IMR-90 (cell line): ENCODE results near the gene SYCN. TPM values are rescaled to one million over a fixed set of nuclear protein-coding genes. Genes with fewer than 3 reads are reported as not detected.

ENCODE experiments used
- ATAC-seq: fragments of 200-7000 bp; cut with Tn5 transposase; 2 replicates; pipeline ENCODE4 v1.9.1; 2020; ENCODE audit warnings: low read depth, mild to moderate bottlenecking, moderate library complexity
- BruUV-seq: library from RNA; stranded (reverse); fragments of 400-500 nt; replicated peaks from 2 replicates; lab custom pipeline; 2021; lab: Mats Ljungman, UMichigan
- CTCF ChIA-PET: fragments of 300-600 bp; formaldehyde crosslinking; extraction: SDS; loops from one replicate; lab custom pipeline; 2021; ENCODE audit warnings: antibody characterized with exemption; lab: Yijun Ruan, JAX
- POLR2A ChIA-PET: fragments of 300-600 bp; sonication (Branson Sonifier 250); formaldehyde crosslinking; loops from one replicate; lab custom pipeline; 2022; ENCODE audit warnings: antibody characterized with exemption; ENCODE audit not compliant: unreplicated experiment; lab: Charles Lee
- DNase-seq: peaks from one replicate; pipeline ENCODE4 v3.0.0; 2013
- H2AFZ ChIP-seq: replicated peaks from 2 replicates; pipeline ENCODE3; 2013; ENCODE audit warnings: low read length, mild to moderate bottlenecking; ENCODE audit not compliant: poor library complexity
- H2AK5ac ChIP-seq: 2 replicates; pipeline ENCODE4 v1.6.1; 2013; ENCODE audit warnings: low read depth, low read length, inconsistent platforms
- H2AK9ac ChIP-seq: replicated peaks from 2 replicates; pipeline ENCODE3; 2013; ENCODE audit warnings: mild to moderate bottlenecking, low read depth, low read length, moderate library complexity; ENCODE audit not compliant: poor library complexity
- H2BK120ac ChIP-seq: 2 replicates; pipeline ENCODE4 v1.6.1; 2013; ENCODE audit warnings: low read depth, low read length, inconsistent platforms
- H2BK15ac ChIP-seq: 3 replicates; pipeline ENCODE4 v1.6.1; 2013; ENCODE audit warnings: low read depth, low read length, inconsistent platforms
- H2BK20ac ChIP-seq: 2 replicates; pipeline ENCODE4 v1.6.1; 2013; ENCODE audit warnings: low read depth, mild to moderate bottlenecking, inconsistent platforms, low read length, moderate library complexity
- H2BK5ac ChIP-seq: 2 replicates; pipeline ENCODE4 v1.6.1; 2013; ENCODE audit warnings: mild to moderate bottlenecking, low read depth, low read length, inconsistent platforms; ENCODE audit not compliant: poor library complexity, severe bottlenecking
- H3K14ac ChIP-seq: replicated peaks from 2 replicates; pipeline ENCODE4 v1.6.1; 2013; ENCODE audit warnings: low read depth, low read length, inconsistent platforms
- H3K18ac ChIP-seq: 2 replicates; pipeline ENCODE4 v1.6.1; 2013; ENCODE audit warnings: low read depth, low read length, control low read depth
- H3K23ac ChIP-seq: 2 replicates; pipeline ENCODE4 v1.6.1; 2013; ENCODE audit warnings: low read depth, low read length, inconsistent platforms
- H3K27ac ChIP-seq: 2 replicates; pipeline ENCODE4 v1.5.1; 2013; ENCODE audit warnings: mild to moderate bottlenecking, control low read depth, low read length; ENCODE audit not compliant: insufficient read depth
- H3K27me3 ChIP-seq: 2 replicates; pipeline ENCODE4 v1.6.1; 2013; ENCODE audit warnings: low read length; ENCODE audit not compliant: control insufficient read depth, insufficient read depth
- H3K36me3 ChIP-seq: 2 replicates; pipeline ENCODE4 v1.6.1; 2013; ENCODE audit warnings: low read length, mixed read lengths; ENCODE audit not compliant: control insufficient read depth, insufficient read depth
- H3K4ac ChIP-seq: 2 replicates; pipeline ENCODE4 v1.6.1; 2013; ENCODE audit warnings: low read depth, low read length, inconsistent platforms
- H3K4me1 ChIP-seq: 2 replicates; pipeline ENCODE4 v1.6.1; 2013; ENCODE audit warnings: low read length, mixed read lengths; ENCODE audit not compliant: control insufficient read depth, insufficient read depth
- H3K4me2 ChIP-seq: 2 replicates; pipeline ENCODE4 v1.6.1; 2013; ENCODE audit warnings: low read depth, mild to moderate bottlenecking, control low read depth, low read length, moderate library complexity
- H3K4me3 ChIP-seq: 2 replicates; pipeline ENCODE4 v1.5.1; 2013; ENCODE audit warnings: low read depth, mild to moderate bottlenecking, control low read depth, low read length, moderate library complexity; ENCODE audit not compliant: insufficient read depth
- H3K56ac ChIP-seq: 2 replicates; pipeline ENCODE4 v1.6.1; 2013; ENCODE audit warnings: low read length, inconsistent platforms; ENCODE audit not compliant: insufficient read depth; ENCODE audit errors: extremely low read depth
- H3K79me1 ChIP-seq, 2 experiments: 2 replicates each; pipeline ENCODE4 v1.6.1; 2013; ENCODE audit warnings: low read length in 2 of 2, inconsistent platforms in 1 of 2, low read depth in 1 of 2
- H3K9ac ChIP-seq: 2 replicates; pipeline ENCODE4 v1.6.1; 2013; ENCODE audit warnings: low read depth, low read length, control low read depth
- H3K9me1 ChIP-seq: 2 replicates; pipeline ENCODE4 v1.6.1; 2013; ENCODE audit warnings: low read length, inconsistent platforms; ENCODE audit not compliant: insufficient read depth
- H3K9me3 ChIP-seq: 2 replicates; pipeline ENCODE4 v1.6.1; 2013; ENCODE audit warnings: low read length; ENCODE audit not compliant: control insufficient read depth, insufficient read depth
- H4K20me1 ChIP-seq: 2 replicates; pipeline ENCODE4 v1.6.1; 2013; ENCODE audit warnings: low read length, inconsistent platforms; ENCODE audit not compliant: insufficient read depth
- H4K5ac ChIP-seq: 2 replicates; pipeline ENCODE4 v1.6.1; 2013; ENCODE audit warnings: mild to moderate bottlenecking, low read depth, low read length, control low read depth
- H4K8ac ChIP-seq, 2 experiments: 2 replicates each; pipeline ENCODE4 v1.6.1; 2013; ENCODE audit warnings: low read depth in 2 of 2, low read length in 2 of 2, control low read depth in 1 of 2, inconsistent platforms in 1 of 2
- H4K91ac ChIP-seq: 2 replicates; pipeline ENCODE4 v1.6.1; 2013; ENCODE audit warnings: low read depth, low read length, inconsistent platforms; ENCODE audit not compliant: insufficient read depth
- BHLHE40 ChIP-seq: fragments of 150-350 bp; IDR thresholded peaks from 2 replicates; pipeline ENCODE4 v1.6.1; 2016; ENCODE audit warnings: mild to moderate bottlenecking, low read depth, low read length
- CEBPB ChIP-seq: IDR thresholded peaks from 2 replicates; pipeline ENCODE4 v1.6.1; 2012; ENCODE audit warnings: low read depth, low read length, improper control_type of control experiment
- CHD1 ChIP-seq: IDR thresholded peaks from 2 replicates; pipeline ENCODE4 v1.6.1; 2012; ENCODE audit warnings: low read depth, low read length, improper control_type of control experiment
- FOS ChIP-seq: fragments of 150-350 bp; IDR thresholded peaks from 2 replicates; pipeline ENCODE4 v1.6.1; 2016; ENCODE audit warnings: low read depth, low read length
- MAZ ChIP-seq: IDR thresholded peaks from 2 replicates; pipeline ENCODE4 v1.6.1; 2012; ENCODE audit warnings: low read depth, mild to moderate bottlenecking, low read length, improper control_type of control experiment, moderate library complexity, borderline replicate concordance
- MXI1 ChIP-seq: IDR thresholded peaks from 2 replicates; pipeline ENCODE4 v1.6.1; 2012; ENCODE audit warnings: low read depth, mild to moderate bottlenecking, low read length, moderate library complexity, borderline replicate concordance
- NFE2L2 ChIP-seq: fragments of 150-350 bp; IDR thresholded peaks from 2 replicates; pipeline ENCODE4 v1.6.1; 2016; ENCODE audit warnings: low read depth, mild to moderate bottlenecking, low read length
- POLR2A ChIP-seq: IDR thresholded peaks from 2 replicates; pipeline ENCODE4 v1.6.1; 2012; ENCODE audit warnings: mild to moderate bottlenecking, low read depth, low read length
- RAD21 ChIP-seq: IDR thresholded peaks from 2 replicates; pipeline ENCODE4 v1.6.1; 2012; ENCODE audit warnings: low read length, improper control_type of control experiment
- RCOR1 ChIP-seq: IDR thresholded peaks from 2 replicates; pipeline ENCODE4 v1.6.1; 2012; ENCODE audit warnings: mild to moderate bottlenecking, low read length, improper control_type of control experiment; ENCODE audit not compliant: insufficient replicate concordance
- RFX5 ChIP-seq: IDR thresholded peaks from 2 replicates; pipeline ENCODE4 v1.8.0; 2012; ENCODE audit warnings: low read depth, mild to moderate bottlenecking, low read length, moderate library complexity
- SMC3 ChIP-seq: fragments of 150-350 bp; IDR thresholded peaks from 2 replicates; pipeline ENCODE4 v1.6.1; 2016; ENCODE audit warnings: low read depth, mild to moderate bottlenecking, antibody characterized with exemption, low read length, moderate library complexity
- WGBS, 2 experiments: methylation state at CpG; one replicate each; pipeline versions ENCODE4 v1.1.5 to v1.1.7; 2013; ENCODE audit warnings: missing lambda C conversion rate in 2 of 2; ENCODE audit not compliant: insufficient read length in 1 of 2; ENCODE audit errors: extremely low coverage in 2 of 2; 5-methylcytosine and 5-hydroxymethylcytosine counted together
- dilution Hi-C: fragments of 300-500 bp; cut with HindIII; formaldehyde crosslinking; loops from one replicate; pipeline ENCODE4 v1.14.3; 2018; ENCODE audit warnings: low sequenced_read_pairs; ENCODE audit not compliant: unreplicated experiment
- in situ Hi-C: fragments of 300-500 bp; cut with MboI; formaldehyde crosslinking; loops from 3 replicates; pipeline ENCODE4 v1.14.3; 2019; ENCODE audit warnings: low sequenced_read_pairs, inconsistent platforms, mixed read lengths
- intact Hi-C: fragments of 100-400 bp; cut with micrococcal nuclease; formaldehyde crosslinking; loops from 2 replicates; pipeline ENCODE4 v1.10.0; 2022
- polyA plus RNA-seq, 3 experiments: library from polyadenylated mRNA; depleted of rRNA; stranded (reverse); fragments of >200 nt; gene quantifications; 2 replicates each; pipeline ENCODE4 v1.2.3, GENCODE V29; 2012; ENCODE audit warnings: low replicate concordance in 1 of 3
- total RNA-seq: library from RNA; depleted of rRNA; stranded (reverse); fragments of >200 nt; gene quantifications from 2 replicates; pipeline ENCODE4 v1.2.3, GENCODE V29; 2012
- TF ChIP-seq, protein P1 (sequence below): fragments of 150-350 bp; IDR thresholded peaks from 2 replicates; pipeline ENCODE4 v1.6.1; 2016; ENCODE audit warnings: low read depth, mild to moderate bottlenecking, low read length, moderate library complexity, borderline replicate concordance

SYCN gene
- total and polyA plus RNA-seq, 2 of the 4 experiments (the other 2 are of a cell fraction): not detected

DNA sequence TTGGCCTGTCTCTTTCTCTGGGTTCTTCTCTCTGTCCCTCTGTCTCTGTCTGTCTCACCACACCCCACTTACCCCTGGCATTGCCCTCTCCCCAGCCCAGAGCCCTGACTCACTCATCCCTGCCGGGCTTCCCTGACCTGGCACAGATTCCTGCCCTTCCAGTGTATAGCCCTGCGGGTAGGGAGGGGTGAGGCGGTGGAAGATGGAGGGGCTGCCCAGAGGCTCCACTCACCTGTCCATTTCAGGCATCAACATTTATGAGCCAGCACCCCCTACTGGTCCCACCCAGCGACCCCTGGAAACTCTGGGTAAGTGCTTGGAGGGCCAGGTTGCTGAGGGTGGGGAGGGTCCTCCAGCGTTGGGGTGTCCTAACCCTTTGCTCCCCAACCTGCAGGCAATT, 6.3 kb downstream of the SYCN start:
- Histone ChIP-seq H3K4me1 (no peaks in the 10 kb centered on the region; the same call in 1 of the 2 replicates), H3K56ac (no peak overlapping the region), H3K4me3 (no peak overlapping the region), H2BK20ac (no peak overlapping the region), H3K79me1 (no peaks in the 10 kb centered on the region), H3K23ac (no peak overlapping the region), H2BK15ac (no peak overlapping the region), H3K9ac (no peak overlapping the region), H2BK5ac (no peak overlapping the region), H2AK5ac (no peak overlapping the region), H4K91ac (no peak overlapping the region), H4K5ac (no peak overlapping the region), H3K14ac (no peak overlapping the region), H3K36me3 (no peaks in the 10 kb centered on the region), H3K9me3 (no peaks in the 10 kb centered on the region), H3K9me1 (no peaks in the 10 kb centered on the region), H4K20me1 (no peaks in the 10 kb centered on the region), H3K27me3 (peaks cover 51% of the 10 kb centered on the region), H3K4ac (no peak overlapping the region), H3K18ac (no peak overlapping the region), H3K4me2 (no peak overlapping the region), H2AK9ac (no peak overlapping the region), H2BK120ac (no peak overlapping the region), H4K8ac (no peak overlapping the region), H3K27ac (no peak overlapping the region), H2AFZ (no peak overlapping the region)
- WGBS, 2 experiments: no CpG with 5 or more reads among the region's 5 CpGs
- dilution Hi-C loops (no loop called here), in situ Hi-C loops (no loop called here), intact Hi-C loops (loop anchor here (5.0 kb wide), 1 partner anchor 129 kb away; no protein-coding TSS in a partner anchor)
- POLR2A ChIA-PET: no interaction called here
- ATAC-seq (no peak), DNase-seq (no peak)
- BruUV-seq: no TSS peak
- TF ChIP-seq SMC3 (no peak), MXI1 (no peak), RFX5 (no peak), MAZ (no peak), RCOR1 (no peak), RAD21 (no peak), NFE2L2 (no peak), CEBPB (no peak), FOS (no peak), BHLHE40 (no peak), CHD1 (no peak), POLR2A (no peak)
- TF ChIP-seq, protein P1, sequence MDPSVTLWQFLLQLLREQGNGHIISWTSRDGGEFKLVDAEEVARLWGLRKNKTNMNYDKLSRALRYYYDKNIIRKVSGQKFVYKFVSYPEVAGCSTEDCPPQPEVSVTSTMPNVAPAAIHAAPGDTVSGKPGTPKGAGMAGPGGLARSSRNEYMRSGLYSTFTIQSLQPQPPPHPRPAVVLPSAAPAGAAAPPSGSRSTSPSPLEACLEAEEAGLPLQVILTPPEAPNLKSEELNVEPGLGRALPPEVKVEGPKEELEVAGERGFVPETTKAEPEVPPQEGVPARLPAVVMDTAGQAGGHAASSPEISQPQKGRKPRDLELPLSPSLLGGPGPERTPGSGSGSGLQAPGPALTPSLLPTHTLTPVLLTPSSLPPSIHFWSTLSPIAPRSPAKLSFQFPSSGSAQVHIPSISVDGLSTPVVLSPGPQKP: no peak
- CTCF ChIA-PET: no interaction called here
